ENCODE data around the gene MMP28. TPM values are rescaled to one million over a fixed set of nuclear protein-coding genes. Genes with fewer than 3 reads are reported as not detected.

The MMP28 gene
- total RNA-seq, 1 experiment from 2014 or later, result 2.8 TPM

GRCh38 chr17:35808240-35808961, 13.0 kb upstream of the MMP28 start:
- intact Hi-C loops (cut with micrococcal nuclease; ENCODE audit: unreplicated experiment), result loop anchor here (10.0 kb wide), 1 partner anchor 194 kb away; no protein-coding TSS in a partner anchor
- Histone ChIP-seq H3K79me2 (ENCODE audit: low read depth) (peaks cover 41% of the 10 kb centered on the region), H3K27ac (peak overlapping the region; percentile 98), H2AFZ (peak overlapping the region; percentile 72), H3K4me1 (replicated peaks; ENCODE audit: insufficient read depth) (peaks cover 39% of the 10 kb centered on the region), H3K36me3 (ENCODE audit: low read depth) (peaks cover 13% of the 10 kb centered on the region; the same call in 1 of the 2 replicates), H3K27me3 (ENCODE audit: insufficient read depth, low read depth) (no peaks in the 10 kb centered on the region), H3K9me3 (ENCODE audit: insufficient read depth, low read depth) (no peaks in the 10 kb centered on the region), H3K4me3 (peak overlapping the region; percentile 97), H3K4me2 (peak overlapping the region; percentile 98), H3F3A (ENCODE audit: insufficient read depth, low read depth) (peaks cover 32% of the 10 kb centered on the region; the same call in 1 of the 2 replicates), H3K9me2 (ENCODE audit: insufficient read depth) (no peaks in the 10 kb centered on the region), H4K20me1 (ENCODE audit: insufficient read depth) (peaks cover 36% of the 10 kb centered on the region)
- DNase-seq, result peak in 1 of 2 experiments; percentile 37
- BruUV-seq (replicated peaks), result TSS peak; percentile 95
- ChIA-PET CTCF (interaction anchor here (0.7 to 2.0 kb wide), 4 partner anchors 21 to 136 kb away, joined by 3 to 19 read pairs (median 4); no protein-coding TSS in a partner anchor), POLR2A (ENCODE audit: unreplicated experiment) (interaction anchor here (0.6 to 1.4 kb wide), 6 partner anchors 20 to 852 kb away, joined by 3 to 5 read pairs (median 4); no protein-coding TSS in a partner anchor)
- TF ChIP-seq CTCF (conservative IDR thresholded peaks at IDR 0.05) (no peak), EZH2 (IDR thresholded peaks at IDR 0.05; ENCODE audit: low read depth) (no peak)

GRCh38 chr17:35807371-35808144, 12.1 kb upstream of the MMP28 start:
- Histone ChIP-seq H3K9me2 (ENCODE audit: insufficient read depth) (no peaks in the 10 kb centered on the region), H3F3A (ENCODE audit: insufficient read depth, low read depth) (peaks cover 30% of the 10 kb centered on the region; the same call in 1 of the 2 replicates), H3K79me2 (ENCODE audit: low read depth) (peaks cover 33% of the 10 kb centered on the region), H2AFZ (peak overlapping the region; percentile 72; the same call in 1 of the 2 replicates), H3K27ac (peak overlapping the region; percentile 98), H3K9me3 (ENCODE audit: insufficient read depth, low read depth) (no peaks in the 10 kb centered on the region), H3K27me3 (ENCODE audit: insufficient read depth, low read depth) (no peaks in the 10 kb centered on the region), H3K4me1 (replicated peaks; ENCODE audit: insufficient read depth) (peaks cover 39% of the 10 kb centered on the region), H4K20me1 (ENCODE audit: insufficient read depth) (peaks cover 27% of the 10 kb centered on the region), H3K4me3 (peak overlapping the region; percentile 97; the same call in 1 of the 2 replicates), H3K4me2 (peak overlapping the region; percentile 98), H3K36me3 (ENCODE audit: low read depth) (peaks cover 13% of the 10 kb centered on the region; the same call in 1 of the 2 replicates)
- BruUV-seq (replicated peaks), result no TSS peak
- intact Hi-C loops (cut with micrococcal nuclease; ENCODE audit: unreplicated experiment), result loop anchor here (10.0 kb wide), 1 partner anchor 193 kb away; no protein-coding TSS in a partner anchor
- peak in 1 of 2 experiments; percentile 37 for DNase-seq
- TF ChIP-seq CTCF (conservative IDR thresholded peaks at IDR 0.05) (no peak), EZH2 (IDR thresholded peaks at IDR 0.05; ENCODE audit: low read depth) (no peak)
- CTCF ChIA-PET, result interaction anchor here (1.7 to 2.0 kb wide), 2 partner anchors 41 to 44 kb away, joined by 6 to 19 read pairs; no protein-coding TSS in a partner anchor
- POLR2A ChIA-PET (ENCODE audit: unreplicated experiment), result interaction anchor here (0.6 kb wide), 1 partner anchor 217 kb away, joined by 3 read pairs; no protein-coding TSS in a partner anchor

- Histone ChIP-seq H3K4me1 (replicated peaks; ENCODE audit: insufficient read depth) (peaks cover 20% of the 10 kb centered on the region), H4K20me1 (ENCODE audit: insufficient read depth) (no peaks in the 10 kb centered on the region), H3K9me3 (ENCODE audit: insufficient read depth, low read depth) (no peaks in the 10 kb centered on the region), H3K27me3 (ENCODE audit: insufficient read depth, low read depth) (no peaks in the 10 kb centered on the region), H3K4me3 (no peak overlapping the region), H3K9me2 (ENCODE audit: insufficient read depth) (no peaks in the 10 kb centered on the region), H3K36me3 (ENCODE audit: low read depth) (no peaks in the 10 kb centered on the region), H3K79me2 (ENCODE audit: low read depth) (peaks cover 4% of the 10 kb centered on the region), H3F3A (ENCODE audit: insufficient read depth, low read depth) (peaks cover 18% of the 10 kb centered on the region; the same call in 1 of the 2 replicates), H2AFZ (no peak overlapping the region), H3K4me2 (no peak overlapping the region), H3K27ac (no peak overlapping the region)
- peak; percentile 46 to 79 for DNase-seq
- CTCF ChIA-PET, result interaction anchor here (0.6 to 1.2 kb wide), 4 partner anchors 31 to 75 kb away, joined by 3 to 8 read pairs (median 4); partner anchors contain the start of gene CCL5
- intact Hi-C loops (cut with micrococcal nuclease; ENCODE audit: unreplicated experiment), result loop anchor here (1.0 to 10.0 kb wide), 2 partner anchors 37 to 190 kb away; no protein-coding TSS in a partner anchor
- POLR2A ChIA-PET (ENCODE audit: unreplicated experiment), result no interaction called here
- peak; percentile 83 for TF ChIP-seq CTCF (conservative IDR thresholded peaks at IDR 0.05)
- TF ChIP-seq EZH2 (IDR thresholded peaks at IDR 0.05; ENCODE audit: low read depth), result no peak
- no TSS peak for BruUV-seq (replicated peaks)
These were observed 9.3 kb upstream of the MMP28 start for GRCh38 chr17:35804658-35805192.
